HCT116 (cell line): ENCODE measurements around the gene HDAC1.

Experiments used
- EZH2phosphoT487 ChIP-seq: fragments of 200-600 bp; IDR thresholded peaks from 2 replicates; pipeline ENCODE4 v1.6.1; 2018; ENCODE audit warnings: antibody characterized with exemption, borderline replicate concordance
- POLR2A ChIP-seq: IDR thresholded peaks from 2 replicates; pipeline ENCODE4 v1.7.0; 2011; ENCODE audit warnings: borderline replicate concordance; ENCODE audit not compliant: insufficient read depth, insufficient read length; ENCODE audit errors: extremely low read depth
- POLR2AphosphoS5 ChIP-seq: IDR thresholded peaks from 2 replicates; pipeline ENCODE4 v1.6.1; 2011; ENCODE audit warnings: mild to moderate bottlenecking, low read depth, low read length, moderate library complexity
- RAD21 ChIP-seq: IDR thresholded peaks from 2 replicates; pipeline ENCODE4 v1.6.1; 2012; ENCODE audit warnings: low read depth, mild to moderate bottlenecking
- TCF7L2 ChIP-seq: IDR thresholded peaks from 2 replicates; pipeline ENCODE4 v1.7.0; 2011; ENCODE audit warnings: borderline replicate concordance, inconsistent platforms; ENCODE audit not compliant: insufficient read depth, insufficient read length; ENCODE audit errors: extremely low read depth
- TF ChIP-seq, protein P1 (sequence below), 3 experiments: fragments of 200-600 bp in 1 of 3; sonication (generic) in 1 of 3; IDR thresholded peaks in 2 of 3; conservative IDR thresholded peaks in 1 of 3; 2 replicates each; pipeline ENCODE4 v1.5.1; 2012 to 2017; ENCODE audit warnings: low read depth in 2 of 3, low read length in 2 of 3, antibody characterized with exemption in 1 of 3, borderline replicate concordance in 1 of 3, control low read depth in 1 of 3, mild to moderate bottlenecking in 1 of 3, mixed read lengths in 1 of 3, mixed run types in 1 of 3, moderate library complexity in 1 of 3; ENCODE audit not compliant: insufficient read depth in 1 of 3

DNA sequence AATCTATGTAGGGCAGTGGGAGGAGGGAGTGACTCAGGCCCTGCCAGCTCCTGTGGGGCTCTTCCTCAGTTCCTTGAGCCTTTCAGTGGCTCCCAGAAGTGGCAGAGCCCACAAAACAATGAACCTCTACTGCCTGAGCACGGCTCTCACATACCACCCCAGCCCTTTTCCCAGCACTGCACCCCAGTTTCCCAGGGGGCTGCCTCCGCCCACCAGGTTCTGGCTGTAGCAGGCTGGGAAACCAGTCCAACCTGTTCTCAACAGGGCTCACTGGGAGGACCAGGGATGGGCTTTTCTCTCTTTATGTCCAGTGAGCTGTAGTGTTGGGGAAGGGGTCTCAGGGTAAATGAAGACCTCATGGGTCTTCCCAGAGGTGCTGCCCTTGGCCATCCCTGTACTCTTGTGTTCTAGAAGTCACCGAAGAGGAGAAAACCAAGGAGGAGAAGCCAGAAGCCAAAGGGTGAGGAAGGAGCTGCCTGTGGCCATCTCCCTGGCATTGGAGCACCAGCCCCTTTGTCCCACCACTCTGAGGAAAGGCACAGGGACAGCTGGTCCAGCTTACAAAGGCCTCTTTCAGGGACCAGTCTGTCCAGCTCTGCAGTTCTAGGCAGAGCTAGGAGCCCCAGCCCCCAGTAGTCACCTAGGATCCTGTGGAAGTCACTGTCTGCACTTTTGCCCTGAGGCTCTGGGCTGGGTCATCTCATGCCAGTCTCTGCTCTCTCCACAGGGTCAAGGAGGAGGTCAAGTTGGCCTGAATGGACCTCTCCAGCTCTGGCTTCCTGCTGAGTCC, 40.6 kb downstream of the HDAC1 start:
- TF ChIP-seq EZH2phosphoT487, result no peak
- TF ChIP-seq, protein P1, sequence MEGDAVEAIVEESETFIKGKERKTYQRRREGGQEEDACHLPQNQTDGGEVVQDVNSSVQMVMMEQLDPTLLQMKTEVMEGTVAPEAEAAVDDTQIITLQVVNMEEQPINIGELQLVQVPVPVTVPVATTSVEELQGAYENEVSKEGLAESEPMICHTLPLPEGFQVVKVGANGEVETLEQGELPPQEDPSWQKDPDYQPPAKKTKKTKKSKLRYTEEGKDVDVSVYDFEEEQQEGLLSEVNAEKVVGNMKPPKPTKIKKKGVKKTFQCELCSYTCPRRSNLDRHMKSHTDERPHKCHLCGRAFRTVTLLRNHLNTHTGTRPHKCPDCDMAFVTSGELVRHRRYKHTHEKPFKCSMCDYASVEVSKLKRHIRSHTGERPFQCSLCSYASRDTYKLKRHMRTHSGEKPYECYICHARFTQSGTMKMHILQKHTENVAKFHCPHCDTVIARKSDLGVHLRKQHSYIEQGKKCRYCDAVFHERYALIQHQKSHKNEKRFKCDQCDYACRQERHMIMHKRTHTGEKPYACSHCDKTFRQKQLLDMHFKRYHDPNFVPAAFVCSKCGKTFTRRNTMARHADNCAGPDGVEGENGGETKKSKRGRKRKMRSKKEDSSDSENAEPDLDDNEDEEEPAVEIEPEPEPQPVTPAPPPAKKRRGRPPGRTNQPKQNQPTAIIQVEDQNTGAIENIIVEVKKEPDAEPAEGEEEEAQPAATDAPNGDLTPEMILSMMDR (IDR thresholded peaks at IDR 0.05 in 2 of 3, conservative IDR thresholded peaks at IDR 0.05 in 1 of 3; ENCODE audit: borderline replicate concordance in 1 of 3, insufficient read depth in 1 of 3, low read depth in 2 of 3, low read length in 2 of 3), result no peak
- TF ChIP-seq POLR2A, result no peak
- no peak for TF ChIP-seq TCF7L2
- no peak for TF ChIP-seq RAD21
- TF ChIP-seq POLR2AphosphoS5, result no peak; the same call in 1 of the 2 replicates
